ENCODE measurements around the gene DPP6.
"Not testable (repeated sequence)": the region's sequence is repeated elsewhere in the genome, so short reads cannot be mapped to it uniquely, and the experiment has no call there.

The DPP6 gene

DNA sequence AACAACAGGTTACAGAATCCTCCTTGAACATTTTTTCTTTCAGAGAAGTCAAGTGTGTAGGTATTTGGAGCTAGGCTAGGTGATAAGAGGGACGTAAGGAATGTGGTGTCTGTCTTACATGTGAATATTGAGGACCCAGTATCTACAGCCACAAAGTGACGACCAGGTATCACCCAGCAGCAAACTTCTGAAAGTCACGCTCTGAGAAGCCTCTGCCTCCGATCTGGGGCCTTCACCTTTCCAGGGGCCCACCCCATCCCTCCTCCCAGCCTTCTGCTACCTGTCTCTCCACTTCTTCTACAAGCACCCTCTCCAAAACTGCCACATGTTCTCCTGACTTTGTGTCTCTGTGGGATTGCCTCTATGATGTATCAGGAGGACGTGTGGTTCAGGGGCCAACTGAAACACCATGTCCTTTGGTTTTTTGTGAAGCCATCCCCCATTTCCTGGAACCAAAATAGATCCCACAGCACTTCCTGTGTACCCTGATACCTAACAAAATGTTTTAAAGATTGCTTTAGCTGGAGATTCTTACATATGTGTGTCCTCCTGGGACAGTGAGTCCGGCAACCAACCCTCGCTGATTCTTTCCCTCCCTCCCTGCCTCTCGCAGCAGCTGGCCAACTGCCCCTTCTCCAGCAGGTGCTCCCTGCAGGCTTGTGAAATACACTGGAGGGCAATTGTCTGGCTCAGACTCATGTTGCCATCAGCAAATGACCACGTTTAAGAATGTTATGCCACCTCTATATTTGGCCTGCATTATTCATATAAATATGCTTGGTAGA is 93.9 kb downstream of the DPP6 start:
- not testable (repeated sequence) for DNase-seq (ENCODE audit: extremely low spot score, insufficient read length, low read depth)
- FAIRE-seq = peak; percentile 21

DNA sequence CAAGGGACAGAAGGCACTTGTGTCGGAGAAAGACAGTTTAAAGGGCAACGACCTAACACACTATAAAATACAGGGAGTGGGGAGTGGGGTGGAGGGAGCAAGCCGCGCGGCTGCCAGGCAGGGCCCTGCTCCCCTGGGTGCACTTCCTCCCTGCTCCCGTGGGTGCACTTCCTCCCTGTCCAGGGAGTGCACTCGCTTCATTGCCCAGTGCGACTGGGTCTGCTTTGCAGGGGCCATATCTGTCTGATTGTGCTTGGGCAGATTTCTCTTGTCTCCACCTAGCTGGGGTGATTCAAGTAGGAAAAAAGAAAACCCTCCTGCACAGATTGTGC is 94.5 kb downstream of the DPP6 start:
- peak; percentile 50 for FAIRE-seq

DNA sequence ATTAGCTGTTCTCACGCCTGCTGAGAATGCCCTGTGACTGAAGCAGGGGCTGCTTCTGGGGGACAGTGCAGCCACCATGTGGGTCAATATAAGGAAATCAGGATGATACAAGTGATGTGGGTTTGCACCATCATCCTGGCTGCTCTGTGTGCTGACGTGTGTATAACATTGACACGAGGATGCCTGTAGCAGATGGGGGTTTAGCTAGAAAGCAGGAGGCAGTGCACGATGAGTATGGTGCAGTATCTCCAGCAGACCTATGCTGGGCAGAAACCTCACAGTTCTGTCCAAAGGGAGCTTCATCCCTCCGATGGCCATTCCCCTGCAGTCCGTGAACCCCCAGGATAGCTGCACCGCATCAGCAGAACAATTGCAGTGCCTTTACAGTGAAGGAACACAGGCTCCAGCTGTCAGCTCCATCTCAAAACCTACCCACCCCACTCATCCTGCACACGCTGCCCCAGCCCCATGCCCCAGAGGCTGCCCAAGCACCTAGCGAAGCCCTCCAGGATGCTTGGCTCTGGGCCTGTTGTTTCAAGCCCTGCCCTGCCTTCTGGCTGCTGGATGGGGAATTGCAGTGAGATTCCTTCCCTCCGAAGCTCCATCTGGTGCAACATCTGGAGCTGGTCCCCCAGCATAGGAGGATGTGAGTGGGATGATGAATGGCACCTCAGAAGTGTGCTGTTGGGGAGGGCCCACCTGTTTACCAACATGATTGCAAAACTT is 96.8 kb downstream of the DPP6 start:
- FAIRE-seq; DNase-seq (ENCODE audit: extremely low spot score, insufficient read length, low read depth): not testable (repeated sequence)

More for the DNA sequence above, 94.5 kb downstream of the DPP6 start:
- not testable (repeated sequence) for DNase-seq (ENCODE audit: extremely low spot score, insufficient read length, low read depth)

DNA sequence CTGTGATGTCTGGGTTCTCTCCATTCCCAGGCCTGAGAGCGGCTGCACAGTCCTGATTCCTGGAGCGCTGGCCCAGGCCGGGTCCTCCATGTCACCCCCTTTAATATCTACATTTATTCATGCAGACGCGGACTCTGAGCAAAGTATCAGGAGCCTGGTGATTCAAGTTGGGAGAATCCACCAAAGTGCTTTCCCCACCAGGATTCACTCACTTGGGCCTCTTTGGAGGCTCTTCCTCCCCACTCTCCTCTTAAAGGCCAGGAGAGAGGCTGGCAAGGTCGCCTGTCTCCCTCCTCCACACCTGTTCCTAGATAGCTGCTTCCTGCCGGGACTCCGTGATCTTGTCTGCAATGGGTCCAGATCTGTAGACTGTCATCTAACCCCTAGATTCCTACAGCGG is 98.5 kb downstream of the DPP6 start:
- not testable (repeated sequence) for FAIRE-seq; DNase-seq (ENCODE audit: extremely low spot score, insufficient read length, low read depth)

DNA sequence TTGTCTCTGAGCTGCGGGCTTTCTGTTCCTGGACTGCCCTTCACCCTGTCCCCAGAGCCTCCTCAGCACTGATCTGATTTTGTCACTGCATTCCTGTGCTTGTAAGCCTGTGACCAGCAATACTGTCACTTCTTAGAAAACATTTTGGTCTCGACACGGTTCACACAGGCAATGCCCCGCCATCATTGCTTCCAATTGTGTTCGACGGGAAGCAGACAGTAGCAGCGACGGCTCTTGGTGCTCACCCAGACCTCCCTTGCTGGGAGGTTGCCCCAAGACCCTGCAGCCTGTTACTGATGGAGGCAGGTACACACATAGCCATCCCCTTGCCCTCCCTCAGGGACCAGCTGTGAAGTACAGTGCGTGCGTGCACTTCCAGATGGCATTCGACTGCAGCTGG is 99.1 kb downstream of the DPP6 start:
- FAIRE-seq; DNase-seq (ENCODE audit: extremely low spot score, insufficient read length, low read depth): not testable (repeated sequence)

DNA sequence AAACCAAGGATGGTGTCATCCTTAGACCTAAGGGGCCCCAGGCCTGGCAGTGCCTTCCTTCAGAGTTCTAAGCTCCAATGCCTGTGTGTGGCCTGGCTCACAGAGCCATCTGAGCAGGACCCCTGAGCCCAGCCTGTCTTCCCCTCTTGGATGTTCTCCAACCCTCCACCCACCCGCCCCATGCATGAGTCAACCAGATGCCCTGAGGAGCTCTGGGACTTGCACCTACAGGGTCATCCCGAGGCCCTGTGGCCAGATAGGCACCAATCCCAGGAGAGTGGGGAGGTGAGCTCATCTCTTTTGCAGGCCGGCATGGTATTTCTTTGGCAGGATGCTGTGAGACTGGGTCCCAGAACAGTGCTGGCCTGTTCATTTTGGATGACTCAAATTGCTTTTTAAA is 103.7 kb downstream of the DPP6 start:
- not testable (repeated sequence) for DNase-seq (ENCODE audit: extremely low spot score, insufficient read length, low read depth); FAIRE-seq

DNA sequence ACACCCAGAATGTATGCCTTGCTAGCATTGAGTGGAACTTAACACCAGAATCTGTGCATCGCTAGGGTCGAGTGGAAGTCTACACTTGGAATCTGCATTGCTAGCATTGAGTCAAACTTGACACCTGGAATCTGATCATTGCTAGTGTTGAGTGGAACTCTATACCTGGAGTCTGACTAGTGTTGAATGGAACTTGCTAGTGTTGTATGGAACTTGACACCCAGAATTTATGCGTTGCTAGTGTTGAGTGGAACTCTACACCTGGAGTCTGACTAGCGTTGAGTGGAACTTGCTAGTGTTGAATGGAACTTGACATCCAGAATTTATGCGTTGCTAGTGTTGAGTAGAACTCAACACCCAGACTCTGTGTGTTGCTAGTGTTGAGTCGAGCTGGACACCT is 110.7 kb downstream of the DPP6 start:
- FAIRE-seq; DNase-seq (ENCODE audit: extremely low spot score, insufficient read length, low read depth): not testable (repeated sequence)

DNA sequence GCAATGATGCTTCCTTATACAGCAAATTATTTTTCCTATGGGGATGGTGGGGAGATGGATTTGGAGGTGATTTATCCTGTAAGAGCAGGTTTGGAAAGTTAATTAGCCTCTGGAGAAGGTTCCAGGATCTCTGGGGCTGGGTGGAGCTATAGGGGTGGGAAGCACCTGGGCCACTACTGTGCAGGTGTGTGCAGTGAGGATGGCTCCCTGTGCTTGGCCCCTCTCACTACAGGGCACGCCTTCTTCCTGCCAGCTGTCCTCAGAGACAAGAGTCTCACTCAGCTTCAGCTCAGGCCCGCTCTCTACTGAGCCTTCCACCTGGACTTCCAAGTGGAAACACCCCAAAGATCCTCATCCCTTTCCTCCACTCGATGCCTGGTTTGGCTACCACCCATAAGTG is 111.4 kb downstream of the DPP6 start:
- not testable (repeated sequence) for DNase-seq (ENCODE audit: extremely low spot score, insufficient read length, low read depth); FAIRE-seq

DNA sequence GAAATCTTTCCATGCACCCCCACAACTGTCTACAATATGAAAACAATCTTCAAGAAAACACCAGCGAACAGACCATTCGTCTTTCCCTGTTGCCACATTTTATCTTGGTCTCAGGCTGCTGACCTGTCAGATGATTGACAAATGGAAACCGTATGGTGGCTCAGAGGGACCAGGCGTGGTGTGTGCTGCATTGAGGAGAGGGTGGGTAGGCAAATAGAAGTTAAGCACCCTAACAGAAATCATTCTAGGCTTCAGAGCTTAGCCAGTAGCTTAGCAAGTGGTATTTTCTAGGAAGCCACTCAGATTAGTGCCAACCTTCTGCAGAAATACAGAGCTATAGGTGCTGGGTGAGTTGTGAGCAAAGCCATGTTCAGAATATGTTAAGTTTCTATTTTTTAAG is 114.9 kb downstream of the DPP6 start:
- DNase-seq (ENCODE audit: extremely low spot score, insufficient read length, low read depth) = no peak
- FAIRE-seq = no peak

DNA sequence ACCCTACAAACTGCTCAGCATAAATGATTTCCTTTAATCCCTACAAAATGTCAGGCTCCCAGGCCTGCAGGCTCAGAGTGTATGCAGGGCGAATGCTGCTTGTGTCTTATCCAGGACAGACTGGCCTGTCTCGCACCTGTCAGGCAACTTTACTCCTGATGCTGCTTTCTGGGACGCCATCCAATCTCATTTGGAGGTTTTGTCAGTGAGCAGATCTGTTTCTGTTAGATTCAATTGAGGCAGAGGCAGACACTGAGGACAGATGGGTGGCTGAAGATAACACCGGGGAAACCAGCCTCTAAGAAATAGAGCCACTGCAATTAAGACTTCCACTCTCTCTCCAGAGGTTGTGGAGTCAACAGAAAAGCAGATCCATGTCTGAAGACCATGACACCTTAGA is 115.6 kb downstream of the DPP6 start:
- FAIRE-seq (no peak), DNase-seq (ENCODE audit: extremely low spot score, insufficient read length, low read depth) (no peak)

DNA sequence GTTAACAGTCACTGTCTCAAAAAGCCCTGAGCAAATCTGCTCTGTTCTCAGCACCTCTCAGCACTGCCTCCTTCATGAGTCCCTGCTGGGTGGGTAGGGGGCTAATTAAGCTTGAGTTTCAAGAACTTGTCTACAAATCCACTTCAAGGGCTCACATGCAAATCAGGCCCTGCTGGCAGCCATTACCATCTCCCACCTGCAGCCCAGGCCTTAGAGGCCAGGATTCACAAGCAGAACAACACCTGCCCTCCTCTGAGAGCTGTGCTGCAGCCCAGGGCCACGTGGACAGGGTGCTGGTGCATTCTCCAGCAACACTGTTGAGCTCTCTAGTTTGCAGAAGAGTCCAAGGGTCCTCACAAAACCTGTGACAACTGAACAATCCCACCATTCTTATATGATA is 119.2 kb downstream of the DPP6 start:
- DNase-seq (ENCODE audit: extremely low spot score, insufficient read length, low read depth) (no peak), FAIRE-seq (no peak)

DNA sequence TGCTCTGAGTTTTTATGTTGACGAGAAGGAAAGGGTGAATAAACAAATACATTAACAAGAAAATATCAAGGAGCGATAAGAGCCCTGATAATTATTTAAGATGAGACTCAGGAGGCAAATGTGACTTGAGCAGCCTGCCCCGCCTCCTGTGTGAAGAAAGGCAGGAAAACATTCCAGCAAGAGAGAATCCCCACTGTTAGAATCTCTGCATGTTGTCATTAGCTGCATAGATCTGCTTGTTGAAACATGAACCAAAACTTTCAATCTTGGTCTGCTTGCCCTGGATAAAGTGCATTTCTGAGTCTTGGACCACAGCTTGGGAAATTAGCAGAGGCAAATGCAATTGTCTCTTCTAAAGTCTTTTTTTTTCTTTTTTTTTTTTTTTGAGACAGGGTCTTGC is 120.0 kb downstream of the DPP6 start:
- FAIRE-seq = no peak

DNA sequence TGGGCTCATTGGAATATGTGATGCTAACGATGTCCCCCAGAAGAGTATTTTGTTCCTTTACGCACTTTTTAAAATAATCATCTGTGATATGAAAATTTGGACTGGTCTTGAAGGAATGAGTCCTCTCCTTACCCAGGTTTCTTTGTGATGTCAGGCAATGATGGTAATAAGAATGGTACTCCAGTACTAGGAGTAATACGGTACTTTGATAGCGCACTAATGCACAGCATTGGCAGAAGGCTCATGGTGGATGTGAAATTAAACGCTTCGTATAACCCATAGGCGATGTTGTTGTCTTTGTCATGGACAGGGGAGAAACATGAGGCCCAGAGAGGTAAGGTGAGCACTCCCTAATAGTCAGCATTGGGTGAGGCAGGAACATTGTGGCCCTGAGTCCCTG is 125.4 kb downstream of the DPP6 start:
- FAIRE-seq (no peak), DNase-seq (ENCODE audit: extremely low spot score, insufficient read length, low read depth) (no peak)

More for the DNA sequence above, 120.0 kb downstream of the DPP6 start:
- no peak for DNase-seq (ENCODE audit: extremely low spot score, insufficient read length, low read depth)

DNA sequence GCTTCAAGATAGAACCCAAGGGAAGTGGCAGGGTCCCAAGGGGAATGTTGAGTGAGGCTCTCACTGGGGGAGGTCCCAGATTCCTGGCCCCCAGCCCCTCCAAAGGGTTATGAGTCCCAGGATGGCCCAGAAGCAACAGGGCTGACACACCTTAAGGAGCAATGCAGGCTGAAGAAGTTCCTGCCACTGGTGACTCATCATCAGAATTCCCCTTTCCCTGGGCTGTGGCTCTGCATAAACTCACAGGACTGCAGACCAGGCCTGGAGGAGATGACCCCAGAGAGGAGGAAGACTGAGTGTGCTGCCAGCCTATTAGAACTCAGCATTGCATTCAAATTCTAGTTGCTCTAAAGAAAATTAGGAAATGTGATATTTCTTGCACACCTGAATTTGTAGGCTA is 126.7 kb downstream of the DPP6 start:
- FAIRE-seq (no peak), DNase-seq (ENCODE audit: extremely low spot score, insufficient read length, low read depth) (no peak)

DNA sequence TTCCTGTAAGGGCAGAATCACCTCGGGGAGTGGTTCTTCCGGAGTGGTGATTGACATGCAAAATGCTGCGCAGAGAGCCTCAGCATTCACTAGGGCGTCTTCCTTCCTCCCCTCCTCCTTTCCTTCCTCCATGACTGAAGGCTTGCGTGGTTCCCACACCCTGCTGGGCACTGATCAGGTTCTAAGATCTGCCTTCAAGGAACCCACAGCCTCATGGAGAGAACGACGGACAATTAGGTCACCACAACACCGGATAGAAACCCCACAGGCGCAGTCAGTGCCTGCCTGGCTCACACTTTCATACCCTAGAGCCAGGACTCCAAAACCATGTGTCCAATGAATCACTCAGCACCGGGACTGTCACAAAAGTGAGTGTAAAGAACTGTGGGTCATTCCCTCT is 131.3 kb downstream of the DPP6 start:
- DNase-seq (ENCODE audit: extremely low spot score, insufficient read length, low read depth) (no peak), FAIRE-seq (no peak)

DNA sequence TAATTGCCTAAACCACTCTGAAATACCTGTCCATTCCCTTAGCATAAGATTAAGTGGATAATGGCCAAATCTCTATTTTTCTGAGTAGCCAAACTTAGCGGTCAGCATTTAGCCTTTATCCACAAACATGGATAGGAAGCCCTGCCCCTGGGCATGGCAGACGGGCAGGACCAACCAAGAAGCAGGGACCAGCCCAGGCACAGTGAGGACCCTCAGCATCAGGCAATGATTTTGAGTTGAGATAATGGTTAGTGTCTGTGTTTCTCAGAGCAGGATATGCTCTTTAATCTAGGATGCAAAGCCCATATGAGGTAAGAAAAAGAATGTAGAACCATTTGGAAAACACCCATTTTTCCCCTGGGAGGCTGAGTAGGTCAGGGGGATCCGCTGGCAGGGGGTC is 131.7 kb downstream of the DPP6 start:
- no peak for FAIRE-seq
- no peak for DNase-seq (ENCODE audit: extremely low spot score, insufficient read length, low read depth)

DNA sequence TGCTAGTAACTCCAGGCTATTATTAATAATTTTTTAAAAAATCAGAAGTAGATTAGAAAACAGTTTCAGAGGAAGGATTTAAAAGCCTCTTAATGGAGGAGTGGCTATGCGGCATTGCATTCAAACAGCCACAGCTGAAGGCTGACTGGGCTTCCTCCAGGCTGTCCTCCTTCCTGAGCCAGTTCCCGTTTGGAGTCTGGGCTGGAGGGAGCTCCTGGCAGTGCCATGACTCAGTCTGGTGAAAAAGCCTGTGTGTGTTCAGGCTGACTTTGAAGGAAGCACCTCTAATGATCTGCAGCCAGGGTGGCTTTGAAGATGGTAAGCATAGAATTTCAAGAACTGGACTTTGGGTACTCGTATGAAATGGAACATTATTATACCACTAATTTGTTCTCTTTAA is 134.6 kb downstream of the DPP6 start:
- DNase-seq (ENCODE audit: extremely low spot score, insufficient read length, low read depth) (no peak), FAIRE-seq (no peak)

DNA sequence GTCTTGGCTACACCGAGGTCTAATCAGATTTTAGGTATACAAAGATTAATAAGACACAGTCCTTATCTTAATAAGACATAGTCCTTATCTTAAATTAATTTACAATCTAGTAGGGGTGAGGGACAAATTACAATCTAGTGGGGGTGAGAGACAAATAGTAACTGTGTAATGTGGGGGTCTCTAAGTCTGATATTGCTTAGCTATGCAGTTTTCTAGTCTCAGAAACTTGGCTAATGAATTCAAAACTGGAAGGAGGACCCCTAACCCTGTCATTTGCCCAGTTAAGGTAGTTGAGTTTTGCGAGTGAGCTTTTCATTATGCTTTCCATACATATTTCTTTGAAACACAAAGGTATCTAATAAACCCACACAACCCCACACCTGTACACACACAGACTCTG is 136.1 kb downstream of the DPP6 start:
- FAIRE-seq (no peak), DNase-seq (ENCODE audit: extremely low spot score, insufficient read length, low read depth) (no peak)

DNA sequence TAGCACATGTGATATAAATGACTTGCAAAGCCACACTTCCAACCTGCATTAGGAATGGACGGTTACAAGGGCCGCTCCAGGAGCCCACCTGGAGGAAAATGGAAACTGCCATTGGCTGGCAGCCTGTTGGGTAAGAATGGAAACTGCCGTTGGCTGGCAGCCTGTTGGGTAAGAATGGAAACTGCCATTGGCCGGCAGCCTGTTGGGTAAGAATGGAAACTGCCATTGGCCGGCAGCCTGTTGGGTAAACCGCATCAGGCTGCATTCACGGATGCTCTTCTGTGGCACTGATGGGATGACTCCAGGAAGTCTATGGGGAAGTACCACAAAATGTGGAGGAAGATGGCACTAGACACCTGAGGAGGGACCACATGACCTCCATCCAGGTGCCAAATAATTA is 143.1 kb downstream of the DPP6 start:
- no peak for FAIRE-seq
- DNase-seq (ENCODE audit: extremely low spot score, insufficient read length, low read depth) = no peak

DNA sequence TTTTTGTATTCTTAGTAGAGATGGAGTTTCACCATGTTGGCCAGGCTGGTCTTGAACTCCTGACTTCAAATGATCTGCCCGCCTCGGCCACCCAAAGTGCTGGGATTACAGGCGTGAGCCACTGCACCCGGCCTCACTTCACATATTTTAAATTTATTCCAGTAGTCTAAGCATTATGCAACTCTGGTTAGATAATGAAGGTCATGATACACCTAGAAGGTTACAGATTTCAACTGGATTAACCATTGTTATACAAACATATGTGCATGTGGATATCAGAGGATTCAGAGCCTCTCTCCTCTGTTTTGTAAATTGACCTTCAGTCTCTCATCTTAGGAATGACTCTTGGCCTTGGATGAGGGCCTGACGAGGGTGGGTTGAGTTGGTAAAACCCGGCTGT is 146.3 kb downstream of the DPP6 start:
- no peak for DNase-seq (ENCODE audit: extremely low spot score, insufficient read length, low read depth)
- no peak for FAIRE-seq

DNA sequence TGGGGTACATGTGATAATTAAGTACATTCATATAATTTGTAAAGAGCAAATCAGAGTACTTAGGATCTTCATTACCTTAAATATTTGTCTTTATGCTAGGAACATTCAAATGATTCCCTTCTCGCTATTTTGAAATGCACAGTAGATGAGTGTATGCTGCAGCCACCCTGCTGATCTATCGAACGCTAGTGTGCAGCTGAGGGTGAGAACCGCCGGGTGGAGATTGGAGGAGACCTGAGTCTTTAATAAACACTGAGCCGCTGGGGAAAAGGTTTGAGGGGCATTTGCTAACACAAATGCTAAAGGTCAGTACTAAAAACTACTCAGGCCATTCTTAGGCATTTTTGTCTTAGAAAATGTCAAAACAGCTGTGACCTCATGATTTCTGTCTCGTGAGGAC is 148.0 kb downstream of the DPP6 start:
- FAIRE-seq (no peak), DNase-seq (ENCODE audit: extremely low spot score, insufficient read length, low read depth) (no peak)

DNA sequence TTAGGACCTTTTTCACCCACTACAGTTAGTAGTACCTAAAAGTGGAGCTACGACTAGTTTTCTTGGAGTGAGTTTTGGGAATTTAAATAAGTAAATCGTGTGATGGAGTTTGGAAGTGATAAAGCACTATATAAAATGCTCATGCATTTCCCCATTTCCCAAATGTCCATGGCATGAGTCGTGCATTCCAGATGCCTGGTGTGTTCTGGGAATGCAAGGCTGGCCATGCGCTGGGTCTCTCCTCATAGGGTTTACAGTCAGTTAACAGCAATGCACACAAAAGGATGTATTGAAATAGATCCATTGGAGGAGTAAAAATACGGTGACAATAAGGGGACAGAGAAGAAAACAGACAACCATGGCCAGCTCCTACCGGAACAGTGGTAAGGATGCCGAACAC is 149.8 kb downstream of the DPP6 start:
- DNase-seq (ENCODE audit: extremely low spot score, insufficient read length, low read depth) (no peak), FAIRE-seq (no peak)
